ENCODE results near the gene HOTAIR. TPM values are rescaled to one million over a fixed set of nuclear protein-coding genes. Genes with fewer than 3 reads are reported as not detected.

HOTAIR gene
- total RNA-seq, 2 donors from 2014 or later: 0.28 TPM; not detected in 1

DNA sequence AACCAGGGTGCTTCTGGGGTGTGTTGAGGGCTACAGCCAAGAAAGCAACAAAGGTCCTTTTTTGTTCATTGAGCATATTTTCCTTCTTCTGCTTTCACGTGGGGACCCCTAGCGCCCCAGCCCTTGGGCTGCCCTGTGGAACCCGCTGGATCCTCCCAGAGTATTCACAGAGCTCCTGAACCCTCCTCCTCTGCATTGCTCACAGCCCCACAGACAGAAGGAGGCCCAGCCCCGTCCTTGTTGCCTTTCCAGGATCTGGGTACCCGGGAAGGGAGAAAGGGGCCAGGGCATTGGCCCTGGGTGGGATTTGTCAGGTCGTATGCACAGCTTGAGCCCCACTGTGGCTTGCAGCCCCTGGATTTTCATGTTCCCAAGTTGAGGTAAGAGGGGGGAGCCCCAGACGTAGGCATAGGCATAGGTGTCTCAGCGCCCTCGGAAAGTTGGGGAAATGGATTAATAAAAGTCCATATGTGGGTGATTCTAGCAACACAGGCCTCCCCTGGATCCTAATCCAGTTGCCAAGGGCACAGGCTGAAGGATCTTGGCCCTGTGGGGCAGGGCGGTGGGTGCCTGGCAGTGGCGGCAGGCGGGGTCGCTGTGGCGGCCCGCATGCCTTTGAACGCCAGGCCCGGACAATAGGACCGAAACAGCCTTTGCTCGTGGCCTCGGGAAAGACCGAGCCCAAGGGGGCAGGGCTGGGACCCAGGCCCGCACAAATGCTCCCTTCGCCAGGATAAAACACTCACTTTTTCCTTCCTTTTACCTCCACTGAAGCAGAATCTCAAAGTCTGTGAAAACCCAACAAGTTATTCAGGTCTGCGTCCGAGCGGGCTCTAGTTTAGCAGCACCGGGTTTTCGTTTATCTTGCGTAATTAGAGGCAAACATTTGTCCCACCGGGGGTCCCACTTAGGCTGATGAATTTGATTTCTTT is 7.1 kb upstream of the HOTAIR start:
- no peak overlapping the region for H3K4me3 ChIP-seq
- H3K4me1 ChIP-seq (replicated peaks): no peaks in the 10 kb centered on the region
- TF ChIP-seq, protein P1, sequence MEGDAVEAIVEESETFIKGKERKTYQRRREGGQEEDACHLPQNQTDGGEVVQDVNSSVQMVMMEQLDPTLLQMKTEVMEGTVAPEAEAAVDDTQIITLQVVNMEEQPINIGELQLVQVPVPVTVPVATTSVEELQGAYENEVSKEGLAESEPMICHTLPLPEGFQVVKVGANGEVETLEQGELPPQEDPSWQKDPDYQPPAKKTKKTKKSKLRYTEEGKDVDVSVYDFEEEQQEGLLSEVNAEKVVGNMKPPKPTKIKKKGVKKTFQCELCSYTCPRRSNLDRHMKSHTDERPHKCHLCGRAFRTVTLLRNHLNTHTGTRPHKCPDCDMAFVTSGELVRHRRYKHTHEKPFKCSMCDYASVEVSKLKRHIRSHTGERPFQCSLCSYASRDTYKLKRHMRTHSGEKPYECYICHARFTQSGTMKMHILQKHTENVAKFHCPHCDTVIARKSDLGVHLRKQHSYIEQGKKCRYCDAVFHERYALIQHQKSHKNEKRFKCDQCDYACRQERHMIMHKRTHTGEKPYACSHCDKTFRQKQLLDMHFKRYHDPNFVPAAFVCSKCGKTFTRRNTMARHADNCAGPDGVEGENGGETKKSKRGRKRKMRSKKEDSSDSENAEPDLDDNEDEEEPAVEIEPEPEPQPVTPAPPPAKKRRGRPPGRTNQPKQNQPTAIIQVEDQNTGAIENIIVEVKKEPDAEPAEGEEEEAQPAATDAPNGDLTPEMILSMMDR (IDR thresholded peaks at IDR 0.05): no peak
- TF ChIP-seq POLR2A (IDR thresholded peaks at IDR 0.05) (no peak), POLR2AphosphoS5 (IDR thresholded peaks at IDR 0.05) (no peak)
- H3K9me3 ChIP-seq: no peaks in the 10 kb centered on the region
- intact Hi-C loops (cut with DNase I): no loop called here
- WGBS: 54% methylated on average over 30 of the region's 30 CpGs
- no peak for DNase-seq (ENCODE audit: low spot score)
- no peaks in the 10 kb centered on the region for H3K36me3 ChIP-seq
- H3K27ac ChIP-seq: no peak overlapping the region
- peaks cover 66% of the 10 kb centered on the region for H3K27me3 ChIP-seq (replicated peaks; ENCODE audit: insufficient read depth)

GRCh38 chr12:53980802-53981496 is 6.2 kb upstream of the HOTAIR start:
- Histone ChIP-seq H3K36me3 (no peaks in the 10 kb centered on the region), H3K4me3 (no peak overlapping the region), H3K4me1 (replicated peaks) (no peaks in the 10 kb centered on the region), H3K27me3 (replicated peaks; ENCODE audit: insufficient read depth) (peaks cover 68% of the 10 kb centered on the region), H3K27ac (no peak overlapping the region), H3K9me3 (no peaks in the 10 kb centered on the region)
- intact Hi-C loops (cut with DNase I): no loop called here
- no peak for DNase-seq (ENCODE audit: low spot score)
- 70% methylated on average over 15 of the region's 15 CpGs for WGBS
- TF ChIP-seq POLR2AphosphoS5 (IDR thresholded peaks at IDR 0.05) (no peak), POLR2A (IDR thresholded peaks at IDR 0.05) (no peak)
- TF ChIP-seq, protein P1 (IDR thresholded peaks at IDR 0.05): no peak

GRCh38 chr12:53980104-53980801 is 5.5 kb upstream of the HOTAIR start:
- TF ChIP-seq, protein P1 (IDR thresholded peaks at IDR 0.05): no peak
- TF ChIP-seq POLR2A (IDR thresholded peaks at IDR 0.05) (no peak), POLR2AphosphoS5 (IDR thresholded peaks at IDR 0.05) (no peak)
- Histone ChIP-seq H3K9me3 (no peaks in the 10 kb centered on the region), H3K4me3 (no peak overlapping the region), H3K27ac (no peak overlapping the region), H3K27me3 (replicated peaks; ENCODE audit: insufficient read depth) (peaks cover 67% of the 10 kb centered on the region), H3K4me1 (replicated peaks) (no peaks in the 10 kb centered on the region), H3K36me3 (no peaks in the 10 kb centered on the region)
- intact Hi-C loops (cut with DNase I): no loop called here
- DNase-seq (ENCODE audit: low spot score): no peak
- 53% methylated on average over 7 of the region's 7 CpGs for WGBS

DNA sequence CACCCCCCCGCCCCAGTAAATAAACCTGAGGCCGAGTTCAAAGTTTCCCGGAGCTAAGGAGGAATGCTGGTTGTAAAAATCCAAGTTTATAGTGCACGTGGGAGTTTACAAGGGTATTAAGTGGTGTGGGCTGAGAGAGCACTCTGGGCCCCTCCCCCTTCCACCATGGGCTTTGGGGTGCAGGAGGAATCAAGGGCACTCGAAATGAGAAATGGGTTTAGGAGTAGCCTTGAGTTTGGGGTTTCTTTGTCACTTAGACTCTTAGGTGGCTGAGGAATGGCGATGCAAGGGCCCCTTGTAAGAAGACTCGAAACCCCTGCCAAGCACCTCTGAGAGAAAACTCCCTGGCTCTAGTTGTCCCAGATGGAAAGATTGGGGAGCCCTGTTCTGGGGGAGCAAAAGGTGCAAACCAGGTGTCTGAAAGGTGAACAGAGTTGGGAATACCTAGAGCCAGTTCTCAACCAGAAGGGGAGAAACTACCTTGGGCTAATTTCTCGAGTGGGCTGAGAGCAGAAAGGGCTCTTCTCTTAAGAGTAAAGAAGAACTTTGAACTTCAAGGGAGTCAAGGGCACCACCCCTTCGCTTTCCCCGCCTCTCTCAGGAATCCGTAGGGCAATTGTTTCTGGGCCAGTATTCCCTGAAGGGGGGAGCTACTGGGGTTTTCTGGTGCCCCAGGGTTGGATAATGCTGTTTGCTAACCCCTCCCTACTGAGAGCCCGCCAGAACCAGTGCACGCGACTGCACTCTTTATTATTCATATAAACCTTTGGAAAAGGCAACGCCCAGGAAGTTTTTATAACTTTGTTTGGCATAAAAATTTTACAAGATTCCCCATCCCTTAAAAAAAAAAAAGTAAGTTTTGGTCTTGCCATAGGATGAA is 4.0 kb upstream of the HOTAIR start:
- no peak for DNase-seq (ENCODE audit: low spot score)
- Histone ChIP-seq H3K9me3 (no peaks in the 10 kb centered on the region), H3K27ac (no peak overlapping the region), H3K4me3 (no peak overlapping the region), H3K4me1 (replicated peaks) (no peaks in the 10 kb centered on the region), H3K36me3 (no peaks in the 10 kb centered on the region), H3K27me3 (replicated peaks; ENCODE audit: insufficient read depth) (peaks cover 62% of the 10 kb centered on the region)
- TF ChIP-seq POLR2A (IDR thresholded peaks at IDR 0.05) (no peak), POLR2AphosphoS5 (IDR thresholded peaks at IDR 0.05) (peak; percentile 19)
- TF ChIP-seq, protein P1 (IDR thresholded peaks at IDR 0.05): no peak
- intact Hi-C loops (cut with DNase I): no loop called here
- 9% methylated on average over 15 of the region's 15 CpGs for WGBS
